Muscle layer of colon (tissue), 2 donors: ENCODE measurements around the gene S100A13.

Source experiments
- H3K27ac ChIP-seq: one replicate; pipeline ENCODE4 v1.7.0; 2013; ENCODE audit warnings: low read depth, mild to moderate bottlenecking, low read length, moderate library complexity
- H3K27me3 ChIP-seq, 2 donors: one replicate each; pipeline ENCODE4 v1.7.0; 2013; ENCODE audit warnings: low read length in 2 of 2, mild to moderate bottlenecking in 2 of 2; ENCODE audit not compliant: insufficient read depth in 2 of 2, control insufficient read depth in 1 of 2
- H3K36me3 ChIP-seq: one replicate; pipeline ENCODE4 v1.7.0; 2013; ENCODE audit warnings: mild to moderate bottlenecking, low read length; ENCODE audit not compliant: insufficient read depth
- H3K4me1 ChIP-seq: one replicate; pipeline ENCODE4 v1.7.0; 2013; ENCODE audit warnings: mild to moderate bottlenecking, low read length; ENCODE audit not compliant: insufficient read depth
- H3K4me3 ChIP-seq, 2 donors: one replicate each; pipeline ENCODE4 v1.7.0; 2013; ENCODE audit warnings: low read length in 2 of 2, low read depth in 1 of 2, mild to moderate bottlenecking in 1 of 2, moderate library complexity in 1 of 2
- H3K9ac ChIP-seq: one replicate; pipeline ENCODE4 v1.7.0; 2013; ENCODE audit warnings: low read length
- H3K9me3 ChIP-seq: one replicate; pipeline ENCODE4 v1.7.0; 2013; ENCODE audit warnings: mild to moderate bottlenecking, low read length
- donor health status: abdominal sarcoma.
- donor health status: Adenocarcinoma of cecum.

S100A13 gene

DNA sequence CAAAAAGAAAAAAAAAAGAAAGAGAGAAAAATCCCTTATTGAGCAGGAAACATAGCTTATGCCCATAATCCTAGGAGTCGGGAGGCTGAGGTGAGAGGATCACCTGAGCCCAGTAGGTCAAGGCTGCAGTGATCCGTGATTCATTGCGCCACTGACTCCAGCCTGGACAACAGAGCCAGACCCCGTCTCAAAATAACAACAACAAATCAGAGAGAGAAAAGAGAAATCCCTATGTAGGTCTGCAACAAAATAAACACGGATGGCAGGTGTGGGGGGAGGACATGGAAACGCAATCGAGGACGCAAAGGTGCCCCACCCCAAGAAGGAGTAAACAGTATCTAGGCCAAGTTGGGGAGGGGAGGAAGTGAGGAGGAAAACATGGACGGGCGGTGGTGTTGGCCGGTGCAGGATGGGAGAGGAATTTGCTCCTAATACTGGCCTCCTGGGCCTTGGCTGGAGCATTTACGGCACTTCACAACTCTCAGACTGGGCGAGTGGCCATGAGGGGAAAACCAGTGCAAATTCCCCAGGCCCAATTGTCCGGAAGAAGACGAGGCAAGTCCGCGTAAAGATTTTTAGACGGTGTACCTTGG lies 6.0 kb upstream of the S100A13 start:
- Histone ChIP-seq H3K4me1 (peaks cover 33% of the 10 kb centered on the region), H3K27me3 (no peaks in the 10 kb centered on the region), H3K27ac (peak overlapping the region; percentile 100), H3K36me3 (peaks cover 21% of the 10 kb centered on the region), H3K9ac (no peak overlapping the region), H3K9me3 (no peaks in the 10 kb centered on the region), H3K4me3 (peak overlapping the region; percentile 97 to 98)

DNA sequence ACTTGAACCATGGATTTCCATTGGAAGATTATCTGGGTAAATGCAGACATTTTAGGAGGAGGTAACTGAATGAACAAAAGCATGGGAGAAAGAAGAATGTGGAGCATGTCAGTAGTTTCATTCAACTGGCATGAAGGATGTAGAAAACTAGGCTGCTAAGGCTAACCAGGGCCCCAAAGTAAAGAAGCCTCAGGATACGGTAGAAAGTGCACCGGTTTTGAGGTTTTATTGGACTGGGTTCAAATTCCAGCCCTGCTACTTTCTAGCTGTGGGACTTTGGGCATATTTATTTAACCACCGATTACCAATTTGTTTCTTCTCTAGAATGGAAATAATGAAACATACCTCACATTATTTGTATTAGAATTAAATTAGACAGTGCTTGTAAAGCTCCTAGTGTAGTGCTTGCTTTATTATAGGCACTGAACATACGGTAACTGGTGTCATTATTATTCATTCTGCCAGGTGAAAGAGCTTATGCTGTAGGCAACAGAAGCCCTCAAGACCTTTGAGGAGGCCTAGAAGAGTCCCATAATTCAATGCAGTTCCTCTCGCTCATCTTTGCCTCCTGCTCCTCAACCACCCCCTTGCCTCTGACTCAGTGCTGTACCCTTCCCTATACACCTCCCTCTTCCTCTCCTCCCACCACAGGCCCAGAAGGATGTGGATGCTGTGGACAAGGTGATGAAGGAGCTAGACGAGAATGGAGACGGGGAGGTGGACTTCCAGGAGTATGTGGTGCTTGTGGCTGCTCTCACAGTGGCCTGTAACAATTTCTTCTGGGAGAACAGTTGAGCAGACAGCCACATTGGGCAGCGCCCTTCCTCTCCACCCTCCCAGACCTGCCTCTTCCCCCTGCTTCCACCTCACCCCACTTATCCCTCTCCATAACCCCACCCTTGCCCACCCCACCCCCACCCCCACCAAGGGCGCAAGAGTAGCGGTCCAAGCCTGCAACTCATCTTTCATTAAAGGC lies 4.0 kb upstream of the S100A13 start:
- Histone ChIP-seq H3K4me1 (peaks cover 38% of the 10 kb centered on the region), H3K36me3 (peaks cover 2% of the 10 kb centered on the region), H3K4me3 (no peak overlapping the region), H3K9ac (no peak overlapping the region), H3K9me3 (no peaks in the 10 kb centered on the region), H3K27ac (no peak overlapping the region), H3K27me3 (no peaks in the 10 kb centered on the region)

DNA sequence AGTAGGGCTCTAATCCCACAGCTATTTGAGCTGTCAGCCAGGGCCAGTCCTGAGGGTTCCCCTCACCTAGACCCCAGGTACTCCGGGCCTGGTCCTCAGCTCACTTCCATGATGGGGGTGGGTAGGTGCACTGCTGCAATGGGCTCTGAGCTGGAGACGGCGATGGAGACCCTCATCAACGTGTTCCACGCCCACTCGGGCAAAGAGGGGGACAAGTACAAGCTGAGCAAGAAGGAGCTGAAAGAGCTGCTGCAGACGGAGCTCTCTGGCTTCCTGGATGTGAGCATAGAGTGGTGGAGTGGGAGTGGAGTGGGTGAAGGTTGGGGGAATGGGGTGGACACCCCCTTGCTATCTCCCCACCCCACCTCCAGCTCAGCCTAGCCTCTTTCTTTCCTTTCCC lies 3.1 kb upstream of the S100A13 start:
- Histone ChIP-seq H3K27ac (no peak overlapping the region), H3K4me3 (no peak overlapping the region), H3K36me3 (no peaks in the 10 kb centered on the region), H3K9ac (no peak overlapping the region), H3K9me3 (no peaks in the 10 kb centered on the region), H3K4me1 (peaks cover 38% of the 10 kb centered on the region), H3K27me3 (no peaks in the 10 kb centered on the region)

DNA sequence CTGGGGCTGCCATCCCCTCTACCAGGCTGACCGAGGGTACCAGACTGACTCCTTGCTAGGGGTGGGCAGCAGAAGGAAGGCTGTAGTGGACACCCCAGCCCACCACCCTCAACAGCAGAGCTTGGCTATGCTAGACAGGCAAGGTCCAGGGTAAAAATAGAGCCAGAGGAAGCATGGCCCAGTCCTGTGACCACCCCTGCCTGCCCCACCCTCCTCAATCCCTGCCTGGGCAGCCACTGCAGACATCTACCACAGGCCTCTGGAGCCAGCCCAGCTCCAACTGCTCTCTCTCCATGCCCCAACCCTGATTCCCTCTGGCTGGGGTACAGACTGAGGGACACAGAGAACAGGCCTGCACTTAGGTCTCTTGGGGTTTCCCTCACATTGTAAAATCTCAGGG lies 2.7 kb upstream of the S100A13 start:
- Histone ChIP-seq H3K27ac (no peak overlapping the region), H3K9me3 (no peaks in the 10 kb centered on the region), H3K4me3 (no peak overlapping the region), H3K36me3 (no peaks in the 10 kb centered on the region), H3K4me1 (peaks cover 40% of the 10 kb centered on the region), H3K27me3 (no peaks in the 10 kb centered on the region), H3K9ac (no peak overlapping the region)

DNA sequence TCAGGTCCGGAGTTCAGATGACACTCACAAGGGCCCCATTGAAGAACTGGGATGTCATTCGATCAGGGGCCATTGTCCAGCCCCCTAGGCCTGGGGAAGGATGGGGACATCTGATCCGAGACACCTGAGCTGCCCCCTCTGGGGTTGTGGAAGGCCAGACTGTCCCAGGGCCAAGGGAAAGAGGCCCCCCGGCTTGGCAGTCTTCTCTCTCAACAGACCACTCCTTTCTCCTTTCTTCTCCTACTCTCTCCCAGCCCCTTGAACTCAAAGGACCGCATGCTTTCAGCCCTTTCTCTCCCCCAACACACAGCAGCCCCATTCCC lies 2.0 kb upstream of the S100A13 start:
- Histone ChIP-seq H3K4me1 (peaks cover 45% of the 10 kb centered on the region), H3K9me3 (no peaks in the 10 kb centered on the region), H3K27me3 (no peaks in the 10 kb centered on the region), H3K9ac (no peak overlapping the region), H3K36me3 (no peaks in the 10 kb centered on the region), H3K4me3 (no peak overlapping the region), H3K27ac (no peak overlapping the region)

DNA sequence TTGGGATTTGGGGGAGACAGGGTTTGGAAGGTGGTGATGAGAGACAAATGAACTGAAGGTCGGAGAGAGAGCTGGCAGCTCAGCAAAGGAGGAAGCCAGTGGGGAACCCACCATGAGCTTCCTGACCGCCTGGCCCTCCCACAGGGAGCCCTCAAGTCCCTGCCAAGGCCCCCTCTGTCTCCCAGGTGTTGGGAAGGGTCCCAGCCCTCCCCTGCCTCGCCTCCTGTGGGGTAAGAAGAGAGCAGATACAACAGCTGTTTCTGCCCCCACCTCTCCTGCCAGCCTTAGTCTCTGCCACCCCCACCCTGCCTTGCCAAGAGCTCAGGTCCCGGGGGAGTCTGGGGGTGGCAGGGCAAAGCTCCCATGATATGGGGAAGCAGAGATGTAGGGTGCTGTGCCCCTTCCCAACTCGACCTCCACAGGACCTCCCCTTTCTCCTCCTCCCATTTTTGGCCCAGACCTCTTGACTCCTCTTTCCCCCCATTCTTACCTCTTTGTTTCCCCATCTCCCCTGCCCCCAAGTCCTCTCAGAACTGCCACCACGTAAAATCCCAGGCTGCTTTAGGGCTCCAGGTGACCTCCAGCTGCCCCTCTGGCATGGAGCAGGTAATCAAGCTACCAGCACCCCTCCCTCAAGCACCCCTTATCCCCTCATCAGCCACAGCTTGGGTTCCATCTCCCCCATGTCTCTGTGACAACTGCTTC lies 1.5 kb upstream of the S100A13 start:
- no peak overlapping the region for H3K9ac ChIP-seq

DNA sequence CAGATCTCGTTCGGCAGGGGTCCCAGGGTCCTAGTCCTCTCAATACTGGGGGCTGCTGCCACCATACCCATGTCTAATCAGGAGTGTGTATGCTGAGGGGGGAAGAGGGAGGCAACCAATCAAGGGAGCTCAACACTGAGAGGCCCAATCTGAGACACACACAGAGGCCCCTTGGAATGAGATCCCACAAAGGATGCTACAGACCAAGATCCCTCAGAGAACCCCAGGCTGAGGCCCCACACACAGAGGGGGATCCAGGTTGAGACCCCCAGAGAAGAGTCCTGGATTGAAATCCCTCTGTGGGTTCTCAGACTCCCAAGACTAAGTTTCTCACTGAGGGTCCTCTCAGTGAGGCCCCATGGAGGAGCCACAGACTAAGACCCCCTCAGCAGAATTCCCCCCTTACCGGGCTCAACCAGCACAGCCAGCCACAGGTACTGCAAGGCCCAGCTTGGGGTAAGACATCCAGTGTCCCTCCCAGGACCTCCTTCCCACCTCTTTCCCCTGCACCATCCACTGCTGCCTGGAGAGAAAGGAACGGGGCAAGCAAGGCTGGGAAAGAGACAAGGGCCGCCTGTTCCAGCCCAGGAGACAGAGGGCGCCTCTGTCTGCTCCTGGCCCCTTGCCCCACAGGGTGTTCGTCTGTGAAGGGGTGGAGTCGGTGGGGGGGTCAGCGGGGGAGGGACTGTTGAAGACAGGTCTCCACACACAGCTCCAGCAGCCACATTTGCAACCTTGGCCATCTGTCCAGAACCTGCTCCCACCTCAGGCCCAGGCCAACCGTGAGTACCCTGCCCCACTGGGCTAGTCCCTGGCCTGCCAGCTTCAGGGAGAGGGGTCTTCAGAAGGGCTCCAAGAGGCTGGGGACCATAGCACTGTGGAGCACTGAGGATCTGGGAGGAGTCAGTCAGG lies 666 bp upstream of the S100A13 start, which contains the start of gene S100A1:
TSS of gene S100A1 (plus strand) at position 720 of the 912 bp plus-strand sequence. CDS start 2,088 bp downstream, outside the sequence.
- no peaks in the 10 kb centered on the region for H3K9me3 ChIP-seq
- H3K27me3 ChIP-seq, result no peaks in the 10 kb centered on the region
- peaks cover 47% of the 10 kb centered on the region for H3K4me1 ChIP-seq
- no peaks in the 10 kb centered on the region for H3K36me3 ChIP-seq
- peak within 1 kb of the TSS; percentile 27 to 87 for H3K4me3 ChIP-seq
- H3K27ac ChIP-seq, result peak within 1 kb of the TSS; percentile 83
- peak within 1 kb of the TSS; percentile 82 for H3K9ac ChIP-seq

More for the DNA sequence above, 1.5 kb upstream of the S100A13 start:
- Histone ChIP-seq H3K9me3 (no peaks in the 10 kb centered on the region), H3K27me3 (no peaks in the 10 kb centered on the region), H3K27ac (no peak overlapping the region), H3K36me3 (no peaks in the 10 kb centered on the region), H3K4me3 (no peak overlapping the region), H3K4me1 (peaks cover 50% of the 10 kb centered on the region)

DNA sequence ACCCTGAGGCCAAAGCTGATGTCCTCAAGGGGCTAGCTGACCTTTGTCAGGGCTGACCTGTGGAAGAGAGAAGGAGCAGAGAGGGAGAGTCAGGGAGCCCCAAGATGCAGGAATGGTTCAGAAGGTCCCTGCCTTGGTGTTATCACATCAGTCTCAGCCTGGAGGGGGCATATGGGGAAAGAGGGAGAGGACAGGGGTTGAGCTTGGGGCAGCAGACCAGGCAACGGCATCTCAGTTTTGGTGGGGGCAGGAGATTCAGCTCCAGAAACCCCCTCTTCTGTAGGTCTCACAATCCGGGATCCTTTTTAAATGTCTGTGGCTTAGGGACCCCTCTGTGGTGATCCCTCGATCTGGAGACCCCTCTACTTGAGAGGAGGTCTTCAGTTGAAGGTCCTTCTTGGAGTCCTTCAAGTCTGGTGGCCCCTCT lies 815 bp downstream of the S100A13 start:
- Histone ChIP-seq H3K27ac (peak overlapping the region; percentile 83), H3K4me1 (peaks cover 45% of the 10 kb centered on the region), H3K36me3 (peaks cover 5% of the 10 kb centered on the region), H3K9ac (peak overlapping the region; percentile 82), H3K9me3 (no peaks in the 10 kb centered on the region), H3K27me3 (no peaks in the 10 kb centered on the region), H3K4me3 (peak overlapping the region; percentile 27 to 87)

DNA sequence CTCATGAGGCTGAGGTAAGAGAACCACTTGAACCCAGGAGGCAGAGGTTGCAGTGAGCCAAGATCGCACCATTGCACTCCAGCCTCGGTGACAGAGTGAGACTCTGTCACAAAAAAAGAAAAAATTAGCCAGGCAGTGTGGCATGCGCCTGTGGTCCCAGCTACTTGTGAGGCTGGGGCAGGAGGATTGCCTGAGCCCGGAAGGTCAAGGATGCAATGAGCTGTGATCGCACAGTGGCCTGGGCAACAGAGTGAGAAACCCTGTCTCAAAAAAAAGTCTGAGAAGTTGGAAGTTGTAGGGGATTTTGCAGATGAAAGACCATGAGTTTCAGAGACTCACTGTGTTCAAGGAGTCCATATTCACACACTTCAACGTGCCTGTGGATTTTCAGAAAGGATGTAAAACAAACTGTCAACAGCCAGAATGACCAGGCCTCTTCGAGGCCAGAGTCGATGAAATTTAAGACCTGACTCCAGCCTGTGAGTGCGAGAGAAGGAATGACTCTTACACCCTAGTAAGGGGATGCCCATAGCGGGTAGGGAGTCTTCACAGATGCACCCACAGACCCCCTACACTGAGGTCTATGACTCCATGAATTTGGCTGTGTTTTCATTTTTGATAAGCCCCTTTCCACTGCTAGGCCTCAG lies 2.2 kb downstream of the S100A13 start:
- H3K27ac ChIP-seq, result peak overlapping the region; percentile 37

DNA sequence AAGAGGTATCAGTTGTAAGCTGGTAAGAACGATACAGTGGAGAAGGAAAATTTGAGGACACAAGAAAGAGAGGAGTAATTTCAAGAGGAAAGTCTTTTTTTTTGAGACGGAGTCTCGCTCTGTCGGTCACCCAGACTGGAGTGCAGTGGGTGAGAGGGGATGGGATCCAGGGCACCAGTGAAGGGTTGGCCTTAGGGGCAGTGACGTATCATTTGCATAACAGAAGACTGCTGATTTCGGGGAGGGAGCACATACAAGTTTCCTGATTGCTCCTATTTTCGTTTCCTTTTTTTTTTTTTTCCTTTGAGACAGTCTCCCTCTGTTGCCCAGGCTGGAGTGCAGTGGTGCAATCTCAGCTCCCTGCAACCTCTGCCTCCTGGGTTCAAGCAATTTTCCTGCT lies 4.2 kb downstream of the S100A13 start:
- H3K27ac ChIP-seq, result no peak overlapping the region

More for the DNA sequence above, 2.2 kb downstream of the S100A13 start:
- Histone ChIP-seq H3K9me3 (no peaks in the 10 kb centered on the region), H3K27me3 (no peaks in the 10 kb centered on the region), H3K36me3 (peaks cover 5% of the 10 kb centered on the region), H3K4me1 (peaks cover 45% of the 10 kb centered on the region), H3K4me3 (peak overlapping the region in 1 of 2 donors; percentile 27), H3K9ac (no peak overlapping the region)

More for the DNA sequence above, 4.2 kb downstream of the S100A13 start:
- Histone ChIP-seq H3K9ac (no peak overlapping the region), H3K9me3 (no peaks in the 10 kb centered on the region), H3K4me3 (no peak overlapping the region), H3K36me3 (peaks cover 5% of the 10 kb centered on the region), H3K27me3 (no peaks in the 10 kb centered on the region), H3K4me1 (peaks cover 44% of the 10 kb centered on the region)
